Gastrocnemius medialis (tissue), 4 donors: ENCODE measurements around the gene NR0B2.

ENCODE experiments used
- CTCF ChIP-seq, 5 experiments: fragments of 450-650 bp in 3 of 5; fragments of 200-600 bp in 2 of 5; sonication (generic) in 2 of 5; IDR thresholded peaks in 4 of 5; conservative IDR thresholded peaks in 1 of 5; 1 replicate in 4 of 5; 2 replicates in 1 of 5; pipeline ENCODE4 v1.5.1; 2016 to 2019; ENCODE audit warnings: antibody characterized with exemption in 5 of 5, mild to moderate bottlenecking in 3 of 5, moderate library complexity in 3 of 5
- POLR2A ChIP-seq, 2 donors: fragments of 450-650 bp; IDR thresholded peaks; one replicate each; pipeline ENCODE4 v1.6.1; 2017; ENCODE audit warnings: antibody characterized with exemption in 2 of 2, mild to moderate bottlenecking in 2 of 2, moderate library complexity in 2 of 2

- no peak for TF ChIP-seq CTCF (IDR thresholded peaks at IDR 0.05 in 4 of 5, conservative IDR thresholded peaks at IDR 0.05 in 1 of 5)
- TF ChIP-seq POLR2A (IDR thresholded peaks at IDR 0.05): no peak
Observed at GRCh38 chr1:26941311-26941710, 27.5 kb upstream of the NR0B2 start.
